HepG2 (cell line): Measurements from ENCODE around the gene OR10K1. TPM values are rescaled to one million over a fixed set of nuclear protein-coding genes. Genes with fewer than 3 reads are reported as not detected.

Experiments
- ATAC-seq: fragments of 200-7000 bp; cut with Tn5 transposase; 3 replicates; pipeline ENCODE4 v1.9.1; 2020; ENCODE audit warnings: mild to moderate bottlenecking, moderate library complexity
- BruUV-seq: library from RNA; stranded (reverse); fragments of 400-500 nt; replicated peaks from 2 replicates; lab custom pipeline; 2021; lab: Mats Ljungman, UMichigan
- CTCF ChIA-PET: fragments of 300-600 bp; formaldehyde crosslinking; extraction: SDS; loops from one replicate; lab custom pipeline; 2021; ENCODE audit warnings: low total read pairs, inconsistent platforms, low intra/inter-chr PET ratio; lab: Yijun Ruan, JAX
- POLR2A ChIA-PET: fragments of 350-600 bp; sonication (Branson Sonifier 250); formaldehyde crosslinking; loops from one replicate; lab custom pipeline; 2020; ENCODE audit warnings: antibody characterized with exemption, inconsistent platforms; lab: Yijun Ruan, JAX
- DNase-seq: peaks from one replicate; pipeline ENCODE4 v3.0.0-alpha.2; 2015; ENCODE audit warnings: low spot score
- FAIRE-seq: peaks from 3 replicates; lab custom pipeline; 2011; peaks lifted over from hg19 to GRCh38; lab: Jason Lieb, UNC
- H2AFZ ChIP-seq: one replicate; pipeline ENCODE4 v1.6.1; 2011; ENCODE audit warnings: low read length, inconsistent platforms
- H3K27ac ChIP-seq: fragments of 300-600 bp; 3 replicates; pipeline ENCODE4 v1.8.0; 2011; ENCODE audit warnings: mixed run types, mild to moderate bottlenecking, mixed read lengths, low read length, inconsistent platforms; ENCODE audit not compliant: insufficient read depth; ENCODE audit errors: extremely low read length
- H3K27me3 ChIP-seq, 2 experiments: fragments of 200-600 bp in 1 of 2; 2 replicates in 1 of 2; 3 replicates in 1 of 2; pipeline versions ENCODE4 v1.6.0 to v1.8.0; 2011; ENCODE audit warnings: low read length in 2 of 2, mild to moderate bottlenecking in 2 of 2, moderate library complexity in 2 of 2, inconsistent platforms in 1 of 2; ENCODE audit not compliant: insufficient read depth in 2 of 2, control insufficient read depth in 1 of 2
- H3K36me3 ChIP-seq, 2 experiments: fragments of 200-600 bp in 1 of 2; replicated peaks in 1 of 2; 2 replicates in 1 of 2; 3 replicates in 1 of 2; pipeline versions ENCODE4 v1.5.1 to v1.8.0; 2011; ENCODE audit warnings: low read length in 2 of 2, inconsistent platforms in 1 of 2; ENCODE audit not compliant: insufficient read depth in 2 of 2, control insufficient read depth in 1 of 2
- H3K4me1 ChIP-seq: 2 replicates; pipeline ENCODE4 v1.5.1; 2012; ENCODE audit warnings: low read length, inconsistent platforms; ENCODE audit not compliant: insufficient read depth
- H3K4me2 ChIP-seq: 2 replicates; pipeline ENCODE4 v1.6.0; 2011; ENCODE audit warnings: low read depth, low read length, inconsistent platforms
- H3K4me3 ChIP-seq, 3 experiments: fragments of 200-600 bp in 1 of 3; sonication (generic), shearing (Covaris generic) in 1 of 3; replicated peaks in 1 of 3; 2 replicates each; pipeline ENCODE4 v1.5.1; 2011 to 2016; ENCODE audit warnings: low read length in 3 of 3, inconsistent platforms in 2 of 3, low read depth in 2 of 3, mild to moderate bottlenecking in 2 of 3, control low read depth in 1 of 3, mixed read lengths in 1 of 3; ENCODE audit not compliant: insufficient read depth in 1 of 3
- H3K79me2 ChIP-seq: one replicate; pipeline ENCODE4 v1.6.1; 2011; ENCODE audit warnings: low read length, inconsistent platforms; ENCODE audit not compliant: insufficient read depth
- H3K9ac ChIP-seq: 2 replicates; pipeline ENCODE4 v1.6.0; 2011; ENCODE audit warnings: mild to moderate bottlenecking, low read depth, low read length, inconsistent platforms; ENCODE audit not compliant: insufficient read depth
- H3K9me3 ChIP-seq: 2 replicates; pipeline ENCODE4 v1.5.1; 2012; ENCODE audit warnings: mild to moderate bottlenecking, low read length
- H4K20me1 ChIP-seq: 2 replicates; pipeline ENCODE4 v1.6.0; 2011; ENCODE audit warnings: inconsistent platforms, mild to moderate bottlenecking, low read length, moderate library complexity; ENCODE audit not compliant: insufficient read depth
- AHR ChIP-seq: IDR thresholded peaks from 2 replicates; pipeline ENCODE4 v1.6.1; 2018; ENCODE audit warnings: missing genetic modification reagents, missing compliant biosample characterization
- BORCS8-MEF2B ChIP-seq: sonication (generic); formaldehyde crosslinking; IDR thresholded peaks from 2 replicates; pipeline ENCODE4 v1.8.0; 2022; ENCODE audit warnings: mild to moderate bottlenecking, missing genetic modification reagents
- DNMT3B ChIP-seq: conservative IDR thresholded peaks from 2 replicates; pipeline ENCODE4 v1.6.1; 2016; ENCODE audit warnings: missing biosample characterization, control low read depth
- SALL2 ChIP-seq: sonication (generic); formaldehyde crosslinking; IDR thresholded peaks from 2 replicates; pipeline ENCODE4 v1.8.1; 2023; ENCODE audit warnings: mild to moderate bottlenecking, missing genetic modification reagents, inconsistent platforms
- THAP9 ChIP-seq: sonication (generic); formaldehyde crosslinking; IDR thresholded peaks from 2 replicates; pipeline ENCODE4; 2020; ENCODE audit warnings: missing genetic modification reagents, mild to moderate bottlenecking, borderline replicate concordance
- ZFP36L1 ChIP-seq: sonication (generic); formaldehyde crosslinking; IDR thresholded peaks from 2 replicates; pipeline ENCODE4 v1.8.0; 2022; ENCODE audit warnings: mild to moderate bottlenecking, missing genetic modification reagents, moderate library complexity
- ZUFSP ChIP-seq: sonication (generic); formaldehyde crosslinking; IDR thresholded peaks from 2 replicates; pipeline ENCODE4 v1.9.0; 2021; ENCODE audit warnings: missing genetic modification reagents, mild to moderate bottlenecking, borderline replicate concordance
- in situ Hi-C: cut with HindIII; loops from 2 replicates; pipeline ENCODE4 v1.10.0; 2017; ENCODE audit warnings: low pct_unique_long_range_greater_than_20kb; ENCODE audit not compliant: extremely low pct_ligation_motif_present
- intact Hi-C: fragments of 100-400 bp; cut with micrococcal nuclease; formaldehyde crosslinking; loops from one replicate; pipeline ENCODE4 v1.10.0; 2022; ENCODE audit not compliant: unreplicated experiment
- polyA plus RNA-seq, 8 experiments: library from polyadenylated mRNA; depleted of rRNA in 3 of 8; stranded (reverse) in 7 of 8; unstranded in 1 of 8; fragments of >200 nt; fragmentation: Illumina TruSeq in 4 of 8; extraction: Trizol in 4 of 8; gene quantifications; 2 replicates each; pipeline versions ENCODE4 v1.2.1 to v1.2.3, GENCODE V29; 2011 to 2016; ENCODE audit warnings: low read depth in 4 of 8, missing spikeins in 1 of 8, mixed read lengths in 1 of 8; ENCODE audit not compliant: insufficient read depth in 1 of 8
- total RNA-seq, 5 experiments: library from RNA; depleted of rRNA; stranded (reverse); fragments of >200 nt; fragmentation: Illumina TruSeq; extraction: Trizol; gene quantifications; 2 replicates each; pipeline ENCODE4 v1.2.3, GENCODE V29; 2016; ENCODE audit warnings: low read depth in 1 of 5
- TF ChIP-seq, protein P1 (sequence below): IDR thresholded peaks from 2 replicates; pipeline ENCODE4 v1.6.1; 2016; ENCODE audit warnings: low read depth, control low read depth
- TF ChIP-seq, protein P2 (sequence below): sonication (generic); formaldehyde crosslinking; IDR thresholded peaks from 2 replicates; pipeline ENCODE4 v1.5.1; 2020; ENCODE audit warnings: missing genetic modification reagents, mild to moderate bottlenecking, borderline replicate concordance

OR10K1 gene
- total and polyA plus RNA-seq, 2 of the 13 experiments (the other 11 are each of a cell fraction or from before 2014, with no cell fraction given) = not detected

GRCh38 chr1:158425027-158425426, 36.6 kb upstream of the OR10K1 start:
- no peak overlapping the region for H2AFZ ChIP-seq
- no peaks in the 10 kb centered on the region for H3K4me1 ChIP-seq
- in situ Hi-C loops = no loop called here
- no peaks in the 10 kb centered on the region for H3K27me3 ChIP-seq
- no peak overlapping the region for H3K9ac ChIP-seq
- H3K4me3 ChIP-seq = no peak overlapping the region
- no peaks in the 10 kb centered on the region for H4K20me1 ChIP-seq
- H3K79me2 ChIP-seq = no peaks in the 10 kb centered on the region
- POLR2A ChIA-PET = no interaction called here
- TF ChIP-seq, protein P1, sequence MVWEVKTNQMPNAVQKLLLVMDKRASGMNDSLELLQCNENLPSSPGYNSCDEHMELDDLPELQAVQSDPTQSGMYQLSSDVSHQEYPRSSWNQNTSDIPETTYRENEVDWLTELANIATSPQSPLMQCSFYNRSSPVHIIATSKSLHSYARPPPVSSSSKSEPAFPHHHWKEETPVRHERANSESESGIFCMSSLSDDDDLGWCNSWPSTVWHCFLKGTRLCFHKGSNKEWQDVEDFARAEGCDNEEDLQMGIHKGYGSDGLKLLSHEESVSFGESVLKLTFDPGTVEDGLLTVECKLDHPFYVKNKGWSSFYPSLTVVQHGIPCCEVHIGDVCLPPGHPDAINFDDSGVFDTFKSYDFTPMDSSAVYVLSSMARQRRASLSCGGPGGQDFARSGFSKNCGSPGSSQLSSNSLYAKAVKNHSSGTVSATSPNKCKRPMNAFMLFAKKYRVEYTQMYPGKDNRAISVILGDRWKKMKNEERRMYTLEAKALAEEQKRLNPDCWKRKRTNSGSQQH (CRISPR knock-in tag) = no peak
- TF ChIP-seq SALL2 = no peak
- TF ChIP-seq DNMT3B (CRISPR knock-in tag) = no peak
- TF ChIP-seq BORCS8-MEF2B (CRISPR knock-in tag) = no peak
- TF ChIP-seq ZFP36L1 (CRISPR knock-in tag) = no peak
- no peak for TF ChIP-seq AHR (CRISPR knock-in tag)
- TF ChIP-seq THAP9 = no peak
- TF ChIP-seq, protein P2, sequence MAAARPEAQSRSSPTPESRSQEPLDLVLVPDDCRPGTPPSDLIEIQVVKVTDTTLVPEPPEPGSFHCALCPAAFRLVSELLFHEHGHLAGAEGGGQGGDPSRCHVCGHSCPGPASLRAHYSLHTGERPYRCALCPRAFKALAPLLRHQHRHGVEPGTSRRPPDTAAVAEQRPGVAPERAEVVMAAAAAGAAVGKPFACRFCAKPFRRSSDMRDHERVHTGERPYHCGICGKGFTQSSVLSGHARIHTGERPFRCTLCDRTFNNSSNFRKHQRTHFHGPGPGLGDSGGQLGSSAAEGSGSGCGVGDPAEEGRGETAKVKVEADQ (CRISPR knock-in tag) = no peak
- no peak for TF ChIP-seq ZUFSP
- peaks cover 50% of the 10 kb centered on the region for H3K9me3 ChIP-seq
- CTCF ChIA-PET = no interaction called here
- FAIRE-seq = no peak
- no peak for ATAC-seq
- H3K27ac ChIP-seq = no peak overlapping the region
- DNase-seq = no peak
- H3K36me3 ChIP-seq = no peaks in the 10 kb centered on the region
- no TSS peak for BruUV-seq
- intact Hi-C loops = no loop called here
- H3K4me2 ChIP-seq = no peak overlapping the region
